ENCODE results near the gene RDH11. TPM values are rescaled to one million over a fixed set of nuclear protein-coding genes. Genes with fewer than 3 reads are reported as not detected.

RDH11 gene
- total RNA-seq, 1 donor from 2014 or later = 101 TPM

- no peaks in the 10 kb centered on the region for H3K27me3 ChIP-seq (ENCODE audit: control insufficient read depth, insufficient read depth, low read length)
- H3K36me3 ChIP-seq (ENCODE audit: control insufficient read depth, insufficient read depth, low read length) = peaks cover 9% of the 10 kb centered on the region
- TF ChIP-seq, protein P1, sequence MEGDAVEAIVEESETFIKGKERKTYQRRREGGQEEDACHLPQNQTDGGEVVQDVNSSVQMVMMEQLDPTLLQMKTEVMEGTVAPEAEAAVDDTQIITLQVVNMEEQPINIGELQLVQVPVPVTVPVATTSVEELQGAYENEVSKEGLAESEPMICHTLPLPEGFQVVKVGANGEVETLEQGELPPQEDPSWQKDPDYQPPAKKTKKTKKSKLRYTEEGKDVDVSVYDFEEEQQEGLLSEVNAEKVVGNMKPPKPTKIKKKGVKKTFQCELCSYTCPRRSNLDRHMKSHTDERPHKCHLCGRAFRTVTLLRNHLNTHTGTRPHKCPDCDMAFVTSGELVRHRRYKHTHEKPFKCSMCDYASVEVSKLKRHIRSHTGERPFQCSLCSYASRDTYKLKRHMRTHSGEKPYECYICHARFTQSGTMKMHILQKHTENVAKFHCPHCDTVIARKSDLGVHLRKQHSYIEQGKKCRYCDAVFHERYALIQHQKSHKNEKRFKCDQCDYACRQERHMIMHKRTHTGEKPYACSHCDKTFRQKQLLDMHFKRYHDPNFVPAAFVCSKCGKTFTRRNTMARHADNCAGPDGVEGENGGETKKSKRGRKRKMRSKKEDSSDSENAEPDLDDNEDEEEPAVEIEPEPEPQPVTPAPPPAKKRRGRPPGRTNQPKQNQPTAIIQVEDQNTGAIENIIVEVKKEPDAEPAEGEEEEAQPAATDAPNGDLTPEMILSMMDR (IDR thresholded peaks at IDR 0.05; ENCODE audit: insufficient read depth, low read length, severe bottlenecking) = no peak
- DNase-seq (ENCODE audit: low read depth) (no peak), FAIRE-seq (no peak)
- no peak overlapping the region for H3K4me3 ChIP-seq (ENCODE audit: low read depth, low read length)
Measured at GRCh38 chr14:67644428-67644827, 51.1 kb downstream of the RDH11 start.

DNA sequence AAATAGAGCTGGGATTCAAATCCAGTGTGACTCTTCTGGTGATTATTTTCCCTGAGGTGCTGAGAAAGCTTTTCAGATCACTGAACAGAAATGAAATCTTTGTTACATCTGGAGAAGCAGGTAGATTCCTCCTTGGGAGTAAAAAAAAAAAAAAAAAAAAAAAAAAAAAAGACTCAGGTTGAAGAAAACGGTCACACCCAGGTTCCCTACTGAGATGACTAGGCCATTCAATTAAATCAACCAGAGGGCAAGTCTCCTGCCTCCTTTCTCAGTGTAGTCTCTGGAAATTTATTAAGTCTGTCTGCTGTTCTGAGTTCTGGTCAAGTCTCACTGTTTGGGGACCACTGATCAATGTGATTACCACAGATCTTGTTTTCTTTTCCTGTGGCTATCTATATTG is 51.9 kb downstream of the RDH11 start:
- H3K4me3 ChIP-seq (ENCODE audit: low read depth, low read length) = no peak overlapping the region
- TF ChIP-seq, protein P1 (IDR thresholded peaks at IDR 0.05; ENCODE audit: insufficient read depth, low read length, severe bottlenecking) = no peak
- peaks cover 6% of the 10 kb centered on the region for H3K36me3 ChIP-seq (ENCODE audit: control insufficient read depth, insufficient read depth, low read length)
- no peaks in the 10 kb centered on the region for H3K27me3 ChIP-seq (ENCODE audit: control insufficient read depth, insufficient read depth, low read length)
- DNase-seq (ENCODE audit: low read depth) = no peak
- FAIRE-seq = no peak

DNA sequence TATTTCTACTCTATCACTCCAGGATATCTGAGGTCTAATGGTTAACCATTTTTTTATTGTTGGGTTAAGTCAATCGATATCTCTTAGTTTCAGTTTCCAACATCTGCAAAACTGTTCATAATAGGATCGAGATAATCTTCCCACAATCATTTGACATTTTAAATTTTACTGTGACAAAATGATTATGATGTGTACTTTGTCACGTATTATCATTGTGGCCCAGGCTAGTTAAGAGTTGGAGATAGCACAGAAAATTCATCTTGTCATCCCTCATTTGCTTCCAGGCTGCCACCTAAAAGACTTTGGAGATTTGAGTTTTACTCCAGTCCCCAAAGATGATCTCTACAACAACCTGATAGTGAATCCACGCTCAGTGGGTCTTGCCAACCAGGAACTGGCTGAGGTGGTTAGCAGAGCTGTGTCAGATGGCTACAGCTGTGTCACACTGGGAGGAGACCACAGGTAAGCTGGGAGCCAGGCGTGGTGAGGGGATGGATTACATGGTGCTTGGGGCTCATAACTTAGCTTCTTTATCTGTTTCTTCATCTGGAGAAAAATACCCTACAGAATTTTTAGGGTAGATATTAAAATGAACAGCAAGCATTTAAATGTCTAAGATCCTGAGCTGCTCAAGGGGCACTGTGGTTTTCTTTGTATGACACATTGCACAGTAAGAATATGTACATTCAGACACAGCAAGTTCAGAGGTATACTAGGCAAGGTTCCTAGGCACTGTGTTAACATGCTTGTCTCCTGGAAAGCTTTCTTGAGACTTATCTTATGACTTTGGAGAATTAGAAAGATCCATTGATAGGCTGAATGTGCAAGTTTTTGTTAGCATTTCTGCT is 53.4 kb downstream of the RDH11 start:
- H3K27me3 ChIP-seq (ENCODE audit: control insufficient read depth, insufficient read depth, low read length) = no peaks in the 10 kb centered on the region
- peaks cover 6% of the 10 kb centered on the region for H3K36me3 ChIP-seq (ENCODE audit: control insufficient read depth, insufficient read depth, low read length)
- FAIRE-seq = no peak

DNA sequence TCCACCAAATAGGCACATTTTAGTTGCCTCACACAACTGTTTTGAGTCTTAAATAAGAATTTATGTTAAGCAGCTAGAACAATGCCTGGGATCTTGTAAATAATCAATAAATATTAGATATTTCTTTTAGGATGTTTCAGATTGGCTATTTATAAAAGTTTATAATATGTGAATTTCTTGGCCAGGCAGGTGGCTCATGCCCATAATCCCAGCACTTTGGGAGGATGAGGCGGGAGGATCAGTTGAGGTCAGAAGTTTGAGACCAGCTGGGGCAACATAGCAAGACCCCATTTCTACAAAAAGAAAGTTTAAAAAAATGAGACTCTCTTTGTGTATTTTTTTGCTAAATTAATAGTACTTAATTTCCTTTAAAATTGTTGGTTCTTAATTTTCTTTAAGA is 54.1 kb downstream of the RDH11 start:
- DNase-seq (ENCODE audit: low read depth) (no peak), FAIRE-seq (no peak)
- TF ChIP-seq, protein P1 (IDR thresholded peaks at IDR 0.05; ENCODE audit: insufficient read depth, low read length, severe bottlenecking) = no peak
- Histone ChIP-seq H3K4me3 (ENCODE audit: low read depth, low read length) (no peak overlapping the region), H3K36me3 (ENCODE audit: control insufficient read depth, insufficient read depth, low read length) (peaks cover 4% of the 10 kb centered on the region), H3K27me3 (ENCODE audit: control insufficient read depth, insufficient read depth, low read length) (no peaks in the 10 kb centered on the region)

More for the DNA sequence above, 53.4 kb downstream of the RDH11 start:
- DNase-seq (ENCODE audit: low read depth) = no peak
- no peak overlapping the region for H3K4me3 ChIP-seq (ENCODE audit: low read depth, low read length)
- TF ChIP-seq, protein P1 (IDR thresholded peaks at IDR 0.05; ENCODE audit: insufficient read depth, low read length, severe bottlenecking) = no peak

DNA sequence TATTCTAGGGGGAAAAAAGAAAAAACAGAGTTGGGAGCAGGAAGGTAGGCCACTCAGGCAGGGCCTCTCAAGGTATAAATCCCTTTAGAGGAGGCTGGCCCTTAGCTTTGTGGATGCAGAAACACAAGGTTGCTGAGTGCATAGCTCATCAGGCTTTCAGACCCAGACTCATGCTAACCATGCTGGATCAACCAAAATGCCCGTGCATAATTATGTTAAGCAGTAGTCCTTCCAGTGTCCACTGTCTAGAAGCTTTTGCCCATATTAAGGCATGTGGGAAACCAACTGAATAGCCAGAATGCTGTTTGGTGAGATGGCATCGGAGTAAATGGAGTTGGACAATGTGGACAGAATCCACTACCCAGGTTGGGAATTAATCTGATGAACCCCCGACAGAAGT is 56.9 kb downstream of the RDH11 start:
- TF ChIP-seq, protein P1 (IDR thresholded peaks at IDR 0.05; ENCODE audit: insufficient read depth, low read length, severe bottlenecking) = no peak
- Histone ChIP-seq H3K4me3 (ENCODE audit: low read depth, low read length) (no peak overlapping the region), H3K36me3 (ENCODE audit: control insufficient read depth, insufficient read depth, low read length) (no peaks in the 10 kb centered on the region), H3K27me3 (ENCODE audit: control insufficient read depth, insufficient read depth, low read length) (no peaks in the 10 kb centered on the region)
- DNase-seq (ENCODE audit: low read depth) = no peak
- no peak for FAIRE-seq

Measured in bronchial epithelial cell (primary cell).